BE2C (cell line): ENCODE data around the gene IFNGR2.

Source experiments
- DNase-seq: peaks from one replicate; pipeline ENCODE4 v3.0.0-alpha.2; 2020
- H3K27me3 ChIP-seq: fragments of 250-450 bp; sonication (Bioruptor Pico); 2 replicates; pipeline ENCODE4 v1.5.1; 2020; ENCODE audit warnings: mild to moderate bottlenecking
- H3K36me3 ChIP-seq: fragments of 250-450 bp; sonication (Bioruptor Pico); 2 replicates; pipeline ENCODE4 v1.5.1; 2020; ENCODE audit warnings: mild to moderate bottlenecking
- H3K4me1 ChIP-seq: fragments of 250-450 bp; sonication (Bioruptor Pico); 2 replicates; pipeline ENCODE4 v1.5.1; 2020
- H3K4me3 ChIP-seq: 2 replicates; pipeline ENCODE4 v1.5.1; 2011; ENCODE audit warnings: low read depth, low read length
- H3K9me3 ChIP-seq: fragments of 250-450 bp; sonication (Bioruptor Pico); 2 replicates; pipeline ENCODE4 v1.5.1; 2020
- TF ChIP-seq, protein P1 (sequence below): IDR thresholded peaks from 2 replicates; pipeline ENCODE4 v1.5.1; 2012; ENCODE audit warnings: mild to moderate bottlenecking, low read depth, low read length

Gene IFNGR2

DNA sequence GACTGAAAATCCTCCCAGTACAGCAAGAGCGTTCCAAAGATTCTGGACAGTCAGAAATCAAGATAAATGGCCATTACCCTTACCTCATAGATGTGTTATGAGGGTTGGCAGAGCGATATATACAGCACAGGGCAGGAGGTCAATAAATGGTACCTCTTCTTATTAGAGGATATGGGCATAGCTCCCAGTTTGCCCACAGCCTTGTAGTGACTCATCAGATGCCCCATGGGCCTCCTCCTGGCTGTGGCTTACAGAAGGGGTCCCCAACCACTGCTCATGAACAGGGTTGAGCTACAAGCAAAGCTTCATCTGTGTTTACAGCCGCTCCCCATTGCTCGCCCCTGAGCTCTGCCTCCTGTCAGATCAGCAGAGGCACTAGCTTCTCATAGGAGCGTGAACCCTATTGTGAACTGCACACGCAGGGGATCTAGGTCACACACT is 7.3 kb upstream of the IFNGR2 start:
- no peaks in the 10 kb centered on the region for H3K9me3 ChIP-seq
- TF ChIP-seq, protein P1, sequence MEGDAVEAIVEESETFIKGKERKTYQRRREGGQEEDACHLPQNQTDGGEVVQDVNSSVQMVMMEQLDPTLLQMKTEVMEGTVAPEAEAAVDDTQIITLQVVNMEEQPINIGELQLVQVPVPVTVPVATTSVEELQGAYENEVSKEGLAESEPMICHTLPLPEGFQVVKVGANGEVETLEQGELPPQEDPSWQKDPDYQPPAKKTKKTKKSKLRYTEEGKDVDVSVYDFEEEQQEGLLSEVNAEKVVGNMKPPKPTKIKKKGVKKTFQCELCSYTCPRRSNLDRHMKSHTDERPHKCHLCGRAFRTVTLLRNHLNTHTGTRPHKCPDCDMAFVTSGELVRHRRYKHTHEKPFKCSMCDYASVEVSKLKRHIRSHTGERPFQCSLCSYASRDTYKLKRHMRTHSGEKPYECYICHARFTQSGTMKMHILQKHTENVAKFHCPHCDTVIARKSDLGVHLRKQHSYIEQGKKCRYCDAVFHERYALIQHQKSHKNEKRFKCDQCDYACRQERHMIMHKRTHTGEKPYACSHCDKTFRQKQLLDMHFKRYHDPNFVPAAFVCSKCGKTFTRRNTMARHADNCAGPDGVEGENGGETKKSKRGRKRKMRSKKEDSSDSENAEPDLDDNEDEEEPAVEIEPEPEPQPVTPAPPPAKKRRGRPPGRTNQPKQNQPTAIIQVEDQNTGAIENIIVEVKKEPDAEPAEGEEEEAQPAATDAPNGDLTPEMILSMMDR = no peak
- H3K4me3 ChIP-seq = no peak overlapping the region
- no peaks in the 10 kb centered on the region for H3K27me3 ChIP-seq
- no peaks in the 10 kb centered on the region for H3K4me1 ChIP-seq
- H3K36me3 ChIP-seq = no peaks in the 10 kb centered on the region
- DNase-seq = no peak

DNA sequence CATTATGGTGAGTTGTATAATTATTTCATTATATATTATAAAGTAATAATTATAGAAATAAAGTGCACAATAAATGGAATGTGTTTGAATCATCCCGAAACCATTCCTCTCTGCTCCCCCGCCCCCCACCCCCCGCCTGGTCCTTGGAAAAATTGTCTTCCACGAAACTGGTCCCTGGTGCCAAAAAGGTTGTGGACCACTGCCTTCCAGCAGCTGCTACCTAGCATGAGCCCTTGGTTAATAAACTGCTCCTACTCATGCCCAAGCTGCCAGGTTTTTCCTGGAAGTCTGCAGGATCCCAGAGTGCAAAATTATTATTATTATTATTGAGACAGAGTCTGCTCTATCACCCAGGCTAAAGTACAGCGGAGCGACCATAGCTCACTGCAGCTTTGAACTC is 6.8 kb upstream of the IFNGR2 start:
- DNase-seq = no peak
- Histone ChIP-seq H3K9me3 (no peaks in the 10 kb centered on the region), H3K36me3 (no peaks in the 10 kb centered on the region), H3K4me1 (no peaks in the 10 kb centered on the region), H3K27me3 (no peaks in the 10 kb centered on the region), H3K4me3 (no peak overlapping the region)
- TF ChIP-seq, protein P1 = no peak

DNA sequence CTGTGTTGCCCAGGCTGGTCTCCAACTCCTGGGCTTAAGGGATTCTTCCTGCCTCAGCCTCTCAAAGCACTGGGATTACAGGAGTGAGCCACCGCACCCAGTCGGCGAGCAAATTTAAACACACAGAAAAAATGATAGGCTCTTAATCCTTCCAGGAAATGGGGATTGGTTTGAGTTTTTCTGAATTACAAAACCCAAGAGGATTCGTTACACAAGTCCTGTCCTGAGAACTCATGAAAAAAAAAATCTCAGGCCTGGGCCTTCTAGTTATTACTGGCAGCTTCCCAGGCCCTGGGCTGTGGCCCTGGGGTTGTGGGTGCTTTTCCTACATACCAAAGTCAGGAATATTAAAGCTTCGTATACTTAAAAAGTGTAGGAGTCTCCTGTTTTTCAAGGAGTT is 6.3 kb upstream of the IFNGR2 start:
- Histone ChIP-seq H3K9me3 (no peaks in the 10 kb centered on the region), H3K27me3 (no peaks in the 10 kb centered on the region), H3K36me3 (no peaks in the 10 kb centered on the region), H3K4me3 (no peak overlapping the region), H3K4me1 (no peaks in the 10 kb centered on the region)
- TF ChIP-seq, protein P1 = no peak
- no peak for DNase-seq

DNA sequence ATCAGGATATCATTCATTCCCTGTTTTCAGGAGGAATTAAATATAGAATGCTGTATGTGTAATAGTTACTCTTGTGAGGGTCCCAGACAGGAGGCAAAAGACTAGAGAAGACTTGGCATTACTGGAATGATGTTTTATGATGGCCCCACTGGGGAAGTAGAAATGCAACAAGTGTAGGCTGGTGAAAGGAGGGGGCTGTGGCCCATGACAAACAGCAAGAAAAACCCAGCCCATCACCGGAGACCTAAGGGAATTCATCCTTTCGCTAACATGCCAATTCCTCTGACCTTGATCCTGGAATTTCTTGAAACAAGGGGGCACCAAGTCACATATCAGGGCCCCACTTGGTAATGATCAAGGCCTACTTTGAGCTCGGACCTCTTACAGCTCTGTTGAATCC is 5.5 kb upstream of the IFNGR2 start:
- Histone ChIP-seq H3K4me3 (no peak overlapping the region), H3K4me1 (no peaks in the 10 kb centered on the region), H3K36me3 (no peaks in the 10 kb centered on the region), H3K9me3 (no peaks in the 10 kb centered on the region), H3K27me3 (no peaks in the 10 kb centered on the region)
- no peak for DNase-seq
- TF ChIP-seq, protein P1 = no peak

DNA sequence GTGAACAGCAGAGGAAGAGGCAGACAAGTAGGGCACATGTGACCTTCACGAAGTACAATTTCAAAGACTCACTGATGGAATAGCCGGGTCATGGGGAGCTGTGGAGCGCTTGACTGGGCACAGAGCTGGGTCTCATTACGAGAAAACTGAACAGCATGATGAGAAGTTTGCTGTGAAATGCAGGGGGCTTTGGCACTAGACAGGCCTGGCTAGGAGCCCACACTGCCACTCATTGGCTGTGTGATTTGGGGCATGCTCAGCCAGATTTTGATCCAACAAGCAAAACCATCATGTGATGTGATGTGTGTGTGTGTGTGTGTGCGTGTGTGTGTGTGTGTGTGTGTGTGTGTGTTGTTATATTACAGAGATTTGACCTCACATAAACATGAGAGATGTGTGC is 4.9 kb upstream of the IFNGR2 start:
- H3K4me1 ChIP-seq = no peaks in the 10 kb centered on the region
- no peaks in the 10 kb centered on the region for H3K9me3 ChIP-seq
- H3K27me3 ChIP-seq = no peaks in the 10 kb centered on the region
- H3K4me3 ChIP-seq = no peak overlapping the region
- TF ChIP-seq, protein P1 = no peak
- no peak for DNase-seq
- H3K36me3 ChIP-seq = no peaks in the 10 kb centered on the region

DNA sequence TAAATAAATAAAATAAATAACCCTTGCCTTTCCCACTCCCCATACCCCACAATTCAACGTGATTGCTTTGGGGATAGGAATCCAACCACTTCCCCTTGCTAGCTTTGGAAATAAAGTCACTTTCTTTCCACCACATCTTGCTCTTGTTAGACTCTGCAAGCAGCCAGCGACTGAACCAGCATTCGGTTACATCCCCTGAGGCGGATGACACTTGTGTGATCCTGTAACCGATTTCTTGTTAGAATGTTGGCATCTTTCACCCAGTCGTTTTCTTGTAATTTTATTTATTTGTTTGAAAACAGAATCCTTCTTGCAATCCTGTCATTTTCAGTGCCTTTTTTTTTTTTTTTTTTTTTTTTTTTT is 1.6 kb upstream of the IFNGR2 start:
- DNase-seq = no peak
- TF ChIP-seq, protein P1 = no peak
- no peaks in the 10 kb centered on the region for H3K27me3 ChIP-seq
- H3K36me3 ChIP-seq = no peaks in the 10 kb centered on the region
- H3K4me1 ChIP-seq = no peaks in the 10 kb centered on the region
- H3K4me3 ChIP-seq = no peak overlapping the region
- no peaks in the 10 kb centered on the region for H3K9me3 ChIP-seq
